HG03520 (cell line): ENCODE results near the gene ZFYVE21.

Experiments used
- ATAC-seq: cut with Tn5 transposase; IDR thresholded peaks from one replicate; pipeline ENCODE4 v1.9.1; 2021; ENCODE audit warnings: mild to moderate bottlenecking, moderate library complexity; ENCODE audit not compliant: unreplicated experiment

The ZFYVE21 gene

GRCh38 chr14:103691655-103692054 is 24.0 kb upstream of the ZFYVE21 start:
- ATAC-seq = peak; percentile 69

GRCh38 chr14:103692159-103692558 is 23.5 kb upstream of the ZFYVE21 start:
- ATAC-seq = no peak

- no peak for ATAC-seq
These were observed 22.7 kb upstream of the ZFYVE21 start for GRCh38 chr14:103692871-103693270.

- ATAC-seq = no peak
These were observed 22.1 kb upstream of the ZFYVE21 start for GRCh38 chr14:103693515-103693914.

GRCh38 chr14:103694572-103695026 is 21.0 kb upstream of the ZFYVE21 start:
- ATAC-seq = no peak

GRCh38 chr14:103695296-103696069 is 20.1 kb upstream of the ZFYVE21 start:
- no peak for ATAC-seq

- ATAC-seq = no peak
These were observed 19.6 kb upstream of the ZFYVE21 start for GRCh38 chr14:103696070-103696402.

GRCh38 chr14:103696466-103697071 is 19.0 kb upstream of the ZFYVE21 start:
- no peak for ATAC-seq

- ATAC-seq = no peak
These were observed 18.4 kb upstream of the ZFYVE21 start for GRCh38 chr14:103697206-103697602.

GRCh38 chr14:103697603-103698379 is 17.8 kb upstream of the ZFYVE21 start:
- ATAC-seq = no peak

- ATAC-seq = no peak
These were observed 17.0 kb upstream of the ZFYVE21 start for GRCh38 chr14:103698380-103699260.

- ATAC-seq = no peak
These were observed 16.3 kb upstream of the ZFYVE21 start for GRCh38 chr14:103699261-103699661.

- ATAC-seq = no peak
These were observed 15.5 kb upstream of the ZFYVE21 start for GRCh38 chr14:103699901-103700752.

- no peak for ATAC-seq
These were observed 14.7 kb upstream of the ZFYVE21 start for GRCh38 chr14:103700753-103701490.

- no peak for ATAC-seq
These were observed 13.5 kb upstream of the ZFYVE21 start for GRCh38 chr14:103702095-103702494.

- ATAC-seq = no peak
These were observed 12.8 kb upstream of the ZFYVE21 start for GRCh38 chr14:103702497-103703432.

- no peak for ATAC-seq
These were observed 11.9 kb upstream of the ZFYVE21 start for GRCh38 chr14:103703433-103704385.
